ENCODE measurements around the gene MFNG.

The MFNG gene

DNA sequence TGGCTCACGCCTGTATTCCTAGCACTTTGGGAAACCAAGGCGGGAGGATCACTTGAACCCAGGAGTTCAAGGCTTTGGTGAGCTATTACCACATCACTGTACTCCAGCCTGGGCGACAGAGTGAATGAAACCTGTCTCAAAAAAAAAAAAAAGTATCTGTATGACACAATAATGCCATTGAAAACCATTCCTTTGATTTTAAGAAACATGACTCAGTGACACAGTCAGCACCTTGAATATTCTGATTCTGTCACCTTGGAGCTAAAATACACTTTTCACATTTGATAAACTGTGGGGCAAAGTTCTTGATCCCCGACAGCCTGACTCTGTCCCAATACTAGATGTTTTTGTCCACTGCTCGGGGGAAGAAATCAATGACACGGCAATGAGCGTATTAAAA, 42.2 kb downstream of the MFNG start:
- no peaks in the 10 kb centered on the region for H3K9me2 ChIP-seq (replicated peaks; ENCODE audit: low read depth, low read length)
- no peak overlapping the region for H3K4me2 ChIP-seq (ENCODE audit: low read depth, low read length, poor library complexity, severe bottlenecking)
- H4K20me1 ChIP-seq (ENCODE audit: insufficient read depth, low read length, poor library complexity, severe bottlenecking), result no peaks in the 10 kb centered on the region
- H3K79me2 ChIP-seq (ENCODE audit: insufficient read depth, low read length), result no peaks in the 10 kb centered on the region
- H3K9ac ChIP-seq (ENCODE audit: low read depth, low read length, poor library complexity, severe bottlenecking), result no peak overlapping the region
- H3K4me1 ChIP-seq (ENCODE audit: insufficient read depth, low read length, poor library complexity, severe bottlenecking), result no peaks in the 10 kb centered on the region
- H2AFZ ChIP-seq (ENCODE audit: low read length), result no peak overlapping the region
- H3K4me3 ChIP-seq (ENCODE audit: low read length, poor library complexity, severe bottlenecking), result no peak overlapping the region
- no peaks in the 10 kb centered on the region for H3K27me3 ChIP-seq (ENCODE audit: insufficient read depth, low read length, poor library complexity, severe bottlenecking)
- TF ChIP-seq, protein P1, sequence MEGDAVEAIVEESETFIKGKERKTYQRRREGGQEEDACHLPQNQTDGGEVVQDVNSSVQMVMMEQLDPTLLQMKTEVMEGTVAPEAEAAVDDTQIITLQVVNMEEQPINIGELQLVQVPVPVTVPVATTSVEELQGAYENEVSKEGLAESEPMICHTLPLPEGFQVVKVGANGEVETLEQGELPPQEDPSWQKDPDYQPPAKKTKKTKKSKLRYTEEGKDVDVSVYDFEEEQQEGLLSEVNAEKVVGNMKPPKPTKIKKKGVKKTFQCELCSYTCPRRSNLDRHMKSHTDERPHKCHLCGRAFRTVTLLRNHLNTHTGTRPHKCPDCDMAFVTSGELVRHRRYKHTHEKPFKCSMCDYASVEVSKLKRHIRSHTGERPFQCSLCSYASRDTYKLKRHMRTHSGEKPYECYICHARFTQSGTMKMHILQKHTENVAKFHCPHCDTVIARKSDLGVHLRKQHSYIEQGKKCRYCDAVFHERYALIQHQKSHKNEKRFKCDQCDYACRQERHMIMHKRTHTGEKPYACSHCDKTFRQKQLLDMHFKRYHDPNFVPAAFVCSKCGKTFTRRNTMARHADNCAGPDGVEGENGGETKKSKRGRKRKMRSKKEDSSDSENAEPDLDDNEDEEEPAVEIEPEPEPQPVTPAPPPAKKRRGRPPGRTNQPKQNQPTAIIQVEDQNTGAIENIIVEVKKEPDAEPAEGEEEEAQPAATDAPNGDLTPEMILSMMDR (conservative IDR thresholded peaks at IDR 0.05; ENCODE audit: low read length), result no peak
- TF ChIP-seq EZH2phosphoT487 (IDR thresholded peaks at IDR 0.05; ENCODE audit: borderline replicate concordance), result no peak
- H3K9me3 ChIP-seq (ENCODE audit: insufficient read depth, low read depth, low read length), result no peaks in the 10 kb centered on the region
- H3K36me3 ChIP-seq (ENCODE audit: insufficient read depth, low read length), result no peaks in the 10 kb centered on the region
- H3F3A ChIP-seq (ENCODE audit: low read depth), result no peaks in the 10 kb centered on the region

DNA sequence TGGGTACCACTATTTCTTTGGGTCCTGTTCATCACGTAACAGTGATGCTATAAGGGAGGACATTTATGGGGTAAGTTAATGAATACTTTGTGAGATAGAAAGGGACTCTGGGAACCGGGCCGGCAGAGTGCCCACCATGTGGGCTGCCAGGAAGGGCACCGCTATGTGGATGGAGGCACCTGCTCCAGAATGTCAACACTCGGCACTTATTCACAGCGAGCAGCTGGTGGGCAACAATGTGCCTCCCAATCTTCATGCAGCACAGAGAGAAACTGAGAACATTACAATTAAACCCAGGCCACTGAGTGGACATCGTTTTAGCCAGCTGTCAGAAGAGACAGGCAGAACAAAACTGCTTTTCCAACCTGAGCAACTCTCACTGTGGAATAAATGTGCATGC, 43.1 kb downstream of the MFNG start:
- Histone ChIP-seq H3F3A (ENCODE audit: low read depth) (no peaks in the 10 kb centered on the region), H3K9me2 (replicated peaks; ENCODE audit: low read depth, low read length) (no peaks in the 10 kb centered on the region), H4K20me1 (ENCODE audit: insufficient read depth, low read length, poor library complexity, severe bottlenecking) (no peaks in the 10 kb centered on the region), H3K9me3 (ENCODE audit: insufficient read depth, low read depth, low read length) (no peaks in the 10 kb centered on the region), H3K9ac (ENCODE audit: low read depth, low read length, poor library complexity, severe bottlenecking) (no peak overlapping the region), H3K4me2 (ENCODE audit: low read depth, low read length, poor library complexity, severe bottlenecking) (no peak overlapping the region), H3K4me1 (ENCODE audit: insufficient read depth, low read length, poor library complexity, severe bottlenecking) (no peaks in the 10 kb centered on the region), H3K36me3 (ENCODE audit: insufficient read depth, low read length) (no peaks in the 10 kb centered on the region), H3K79me2 (ENCODE audit: insufficient read depth, low read length) (no peaks in the 10 kb centered on the region), H3K27me3 (ENCODE audit: insufficient read depth, low read length, poor library complexity, severe bottlenecking) (no peaks in the 10 kb centered on the region), H3K4me3 (ENCODE audit: low read length, poor library complexity, severe bottlenecking) (no peak overlapping the region), H2AFZ (ENCODE audit: low read length) (no peak overlapping the region)
- no peak for TF ChIP-seq EZH2phosphoT487 (IDR thresholded peaks at IDR 0.05; ENCODE audit: borderline replicate concordance)
- TF ChIP-seq, protein P1 (conservative IDR thresholded peaks at IDR 0.05; ENCODE audit: low read length), result no peak

DNA sequence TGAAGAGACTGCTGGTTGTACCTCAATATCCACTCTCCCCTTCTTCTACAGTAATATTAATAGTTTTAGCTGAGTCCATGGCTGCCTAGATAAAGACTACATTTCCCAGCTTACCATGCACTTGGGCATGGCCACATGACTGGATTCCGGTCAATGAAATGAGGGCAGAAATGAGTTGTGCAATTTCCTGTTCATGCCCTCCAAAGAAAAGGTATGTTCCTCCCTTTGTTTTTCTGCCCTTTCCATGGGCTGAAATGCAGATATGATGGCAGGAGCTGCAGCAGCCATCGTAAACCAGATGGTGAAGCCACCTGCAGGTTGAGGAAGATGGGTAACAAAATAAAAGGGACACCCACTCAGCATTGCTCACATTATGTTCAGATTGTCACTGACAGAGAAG, 43.6 kb downstream of the MFNG start:
- no peaks in the 10 kb centered on the region for H3K36me3 ChIP-seq (ENCODE audit: insufficient read depth, low read length)
- no peaks in the 10 kb centered on the region for H4K20me1 ChIP-seq (ENCODE audit: insufficient read depth, low read length, poor library complexity, severe bottlenecking)
- no peaks in the 10 kb centered on the region for H3K9me2 ChIP-seq (replicated peaks; ENCODE audit: low read depth, low read length)
- H3K4me3 ChIP-seq (ENCODE audit: low read length, poor library complexity, severe bottlenecking), result no peak overlapping the region
- H3K9me3 ChIP-seq (ENCODE audit: insufficient read depth, low read depth, low read length), result no peaks in the 10 kb centered on the region
- H3F3A ChIP-seq (ENCODE audit: low read depth), result no peaks in the 10 kb centered on the region
- H3K4me1 ChIP-seq (ENCODE audit: insufficient read depth, low read length, poor library complexity, severe bottlenecking), result no peaks in the 10 kb centered on the region
- TF ChIP-seq, protein P1 (conservative IDR thresholded peaks at IDR 0.05; ENCODE audit: low read length), result no peak
- TF ChIP-seq EZH2phosphoT487 (IDR thresholded peaks at IDR 0.05; ENCODE audit: borderline replicate concordance), result no peak
- no peaks in the 10 kb centered on the region for H3K79me2 ChIP-seq (ENCODE audit: insufficient read depth, low read length)
- H3K27me3 ChIP-seq (ENCODE audit: insufficient read depth, low read length, poor library complexity, severe bottlenecking), result no peaks in the 10 kb centered on the region
- no peak overlapping the region for H2AFZ ChIP-seq (ENCODE audit: low read length)
- H3K9ac ChIP-seq (ENCODE audit: low read depth, low read length, poor library complexity, severe bottlenecking), result no peak overlapping the region
- H3K4me2 ChIP-seq (ENCODE audit: low read depth, low read length, poor library complexity, severe bottlenecking), result no peak overlapping the region

Data from Loucy (cell line).